ENCODE data around the gene AMBP. TPM values are rescaled to one million over a fixed set of nuclear protein-coding genes. Genes with fewer than 3 reads are reported as not detected.

The AMBP gene
- total RNA-seq, 2 donors from 2014 or later = 53.4 to 307 TPM

DNA sequence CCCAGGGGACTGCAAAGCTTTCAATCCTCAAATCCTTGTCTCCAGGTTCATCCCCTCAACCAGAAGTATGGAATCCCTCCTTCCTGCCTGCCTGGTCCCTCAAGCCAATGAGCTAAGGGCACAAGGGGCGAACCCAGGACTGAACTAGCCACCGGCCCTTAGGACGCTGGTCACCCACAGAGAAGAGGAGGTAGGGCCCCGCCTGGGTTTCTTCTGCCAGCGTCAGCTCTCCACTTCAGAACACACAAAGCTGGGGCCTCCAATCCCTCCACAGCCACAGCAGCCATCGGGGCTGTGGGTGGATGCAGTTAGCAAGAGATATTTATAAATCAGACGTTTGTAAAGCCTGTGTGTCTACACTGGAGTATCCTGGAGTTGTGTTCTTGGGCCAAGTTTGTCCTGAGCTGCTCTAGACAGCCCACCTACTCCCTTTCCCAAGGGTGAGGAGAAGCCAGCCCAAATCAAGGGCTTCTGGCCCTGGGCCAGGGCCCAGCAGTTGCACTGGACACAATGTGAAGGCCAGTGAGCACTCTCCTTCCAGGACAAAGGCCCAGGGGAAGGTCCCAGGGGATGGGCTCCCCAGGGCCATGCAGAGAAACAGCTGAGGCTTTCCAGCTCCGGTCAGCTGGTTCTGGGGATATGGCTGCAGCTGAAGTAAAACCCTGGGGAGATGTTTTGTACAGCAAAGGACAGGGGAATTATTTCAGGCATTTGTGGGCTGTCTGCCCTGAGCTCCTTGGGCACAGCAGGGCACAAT is 18.9 kb downstream of the AMBP start:
- ATAC-seq = peak; percentile 49
- peak in 1 of 4 donors; percentile 17 for DNase-seq
- 74 to 84% methylated on average over 6 to 8 of the region's 8 CpGs for WGBS, 2 donors

DNA sequence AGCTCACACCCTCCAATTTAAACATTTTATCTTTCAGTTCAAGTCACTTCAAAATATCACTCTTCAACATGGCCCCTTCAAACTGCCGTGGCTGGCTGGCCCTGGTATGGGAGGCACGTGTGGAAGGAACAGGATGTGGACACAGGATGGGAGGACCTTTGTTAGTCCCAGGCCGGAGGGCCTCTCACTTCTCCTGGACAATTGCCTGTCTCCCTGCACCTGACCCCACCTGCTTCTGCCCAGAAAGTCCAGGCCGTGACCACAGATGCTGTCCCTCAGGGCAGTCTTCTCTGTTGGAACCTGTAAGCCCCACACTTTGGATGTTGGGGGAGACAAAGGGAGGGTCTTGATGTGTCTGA is 19.4 kb downstream of the AMBP start:
- DNase-seq (peak in 1 of 4 donors; percentile 7), ATAC-seq (no peak)
- 86 to 97% methylated on average over 4 of the region's 4 CpGs for WGBS, 2 donors
- H3K9me3 ChIP-seq = no peaks in the 10 kb centered on the region
- H3K27me3 ChIP-seq = no peaks in the 10 kb centered on the region
- intact Hi-C loops (cut with DNase I) = no loop called here
- H3K36me3 ChIP-seq (replicated peaks in 1 of 2; ENCODE audit: insufficient read depth in 1 of 2, low read depth in 2 of 2) = no peaks in the 10 kb centered on the region
- H3K27ac ChIP-seq = peak overlapping the region in 1 of 4 donors; percentile 12
- H3K4me3 ChIP-seq = no peak overlapping the region
- TF ChIP-seq, protein P1, sequence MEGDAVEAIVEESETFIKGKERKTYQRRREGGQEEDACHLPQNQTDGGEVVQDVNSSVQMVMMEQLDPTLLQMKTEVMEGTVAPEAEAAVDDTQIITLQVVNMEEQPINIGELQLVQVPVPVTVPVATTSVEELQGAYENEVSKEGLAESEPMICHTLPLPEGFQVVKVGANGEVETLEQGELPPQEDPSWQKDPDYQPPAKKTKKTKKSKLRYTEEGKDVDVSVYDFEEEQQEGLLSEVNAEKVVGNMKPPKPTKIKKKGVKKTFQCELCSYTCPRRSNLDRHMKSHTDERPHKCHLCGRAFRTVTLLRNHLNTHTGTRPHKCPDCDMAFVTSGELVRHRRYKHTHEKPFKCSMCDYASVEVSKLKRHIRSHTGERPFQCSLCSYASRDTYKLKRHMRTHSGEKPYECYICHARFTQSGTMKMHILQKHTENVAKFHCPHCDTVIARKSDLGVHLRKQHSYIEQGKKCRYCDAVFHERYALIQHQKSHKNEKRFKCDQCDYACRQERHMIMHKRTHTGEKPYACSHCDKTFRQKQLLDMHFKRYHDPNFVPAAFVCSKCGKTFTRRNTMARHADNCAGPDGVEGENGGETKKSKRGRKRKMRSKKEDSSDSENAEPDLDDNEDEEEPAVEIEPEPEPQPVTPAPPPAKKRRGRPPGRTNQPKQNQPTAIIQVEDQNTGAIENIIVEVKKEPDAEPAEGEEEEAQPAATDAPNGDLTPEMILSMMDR (IDR thresholded peaks at IDR 0.05) = no peak
- no peak for TF ChIP-seq POLR2A (IDR thresholded peaks at IDR 0.05)
- H3K4me1 ChIP-seq = peaks cover 3% of the 10 kb centered on the region

More for the DNA sequence above, 18.9 kb downstream of the AMBP start:
- Histone ChIP-seq H3K4me1 (peaks cover 3% of the 10 kb centered on the region), H3K36me3 (replicated peaks in 1 of 2; ENCODE audit: insufficient read depth in 1 of 2, low read depth in 2 of 2) (no peaks in the 10 kb centered on the region), H3K27ac (peak overlapping the region in 1 of 4 donors; percentile 12), H3K9me3 (no peaks in the 10 kb centered on the region), H3K27me3 (no peaks in the 10 kb centered on the region), H3K4me3 (no peak overlapping the region)
- TF ChIP-seq, protein P1 (IDR thresholded peaks at IDR 0.05) = no peak
- TF ChIP-seq POLR2A (IDR thresholded peaks at IDR 0.05) = no peak
- intact Hi-C loops (cut with DNase I) = no loop called here

DNA sequence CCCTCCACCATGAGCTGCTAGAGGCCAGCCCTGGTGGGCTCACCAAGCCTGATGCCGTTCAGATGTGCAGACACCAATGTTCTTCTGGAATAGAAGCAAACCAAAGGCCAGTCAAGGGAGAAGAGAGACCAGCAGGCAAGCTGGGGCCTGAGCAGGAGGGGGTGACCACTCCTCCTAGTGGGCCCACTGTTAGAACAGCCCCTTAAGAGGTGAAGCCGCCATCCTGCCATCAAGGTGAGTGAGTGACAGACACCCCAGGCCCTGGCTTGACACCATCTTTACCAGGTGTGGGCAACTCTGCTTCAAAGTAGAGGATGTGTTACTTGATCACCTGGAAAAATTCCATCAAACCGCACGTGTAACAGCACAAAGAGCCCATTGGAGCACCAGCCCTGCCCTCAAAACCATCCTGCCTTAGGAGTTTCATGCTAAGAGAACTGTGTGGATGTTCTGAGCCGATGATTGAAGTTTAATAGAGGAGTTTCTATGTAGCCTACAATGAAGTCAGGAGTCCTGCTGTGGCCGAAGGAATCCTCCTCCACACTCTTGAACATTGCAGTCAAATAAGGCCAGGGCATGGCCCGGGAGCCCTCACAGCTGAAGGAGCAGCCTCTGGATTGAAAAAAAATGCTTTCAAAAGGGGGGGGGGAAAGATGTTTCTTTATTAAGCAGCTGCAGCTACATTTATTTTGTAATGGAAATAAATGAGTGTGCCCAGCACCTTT is 20.8 kb downstream of the AMBP start:
- peak in 1 of 4 donors; percentile 6 for DNase-seq
- Histone ChIP-seq H3K27me3 (no peaks in the 10 kb centered on the region), H3K36me3 (replicated peaks in 1 of 2; ENCODE audit: insufficient read depth in 1 of 2, low read depth in 2 of 2) (no peaks in the 10 kb centered on the region), H3K27ac (no peak overlapping the region), H3K9me3 (no peaks in the 10 kb centered on the region), H3K4me3 (no peak overlapping the region), H3K4me1 (peaks cover 1% of the 10 kb centered on the region)
- intact Hi-C loops (cut with DNase I) = no loop called here
- TF ChIP-seq, protein P1 (IDR thresholded peaks at IDR 0.05) = no peak
- no peak for TF ChIP-seq POLR2A (IDR thresholded peaks at IDR 0.05)
- ATAC-seq = no peak
- WGBS, 2 donors = 76 to 85% methylated on average over 7 of the region's 7 CpGs

DNA sequence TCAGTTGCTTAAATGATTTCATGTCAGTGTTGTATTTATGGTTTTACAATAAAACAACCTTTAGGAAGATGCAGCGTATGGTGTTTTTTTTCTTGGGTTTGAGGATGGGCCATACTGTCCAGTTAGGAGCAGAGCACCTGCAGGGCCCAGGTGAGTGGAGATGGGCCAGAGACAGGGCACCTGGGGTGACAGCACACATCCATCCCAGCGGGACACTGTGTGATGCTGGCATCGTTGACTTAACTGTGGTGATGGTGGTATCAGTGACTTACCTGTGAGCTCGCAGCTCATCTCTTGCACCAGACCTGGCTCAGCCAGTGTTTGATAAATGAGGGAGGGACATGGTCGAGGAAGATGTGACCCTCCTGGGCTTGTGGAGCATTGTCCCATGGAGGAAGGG is 21.6 kb downstream of the AMBP start:
- ATAC-seq (no peak), DNase-seq (peak in 1 of 4 donors; percentile 9)
- WGBS, 2 donors = 91 to 94% methylated on average over 5 of the region's 5 CpGs
- Histone ChIP-seq H3K27me3 (no peaks in the 10 kb centered on the region), H3K27ac (no peak overlapping the region), H3K4me3 (no peak overlapping the region), H3K4me1 (no peaks in the 10 kb centered on the region), H3K36me3 (replicated peaks in 1 of 2; ENCODE audit: insufficient read depth in 1 of 2, low read depth in 2 of 2) (peaks cover 0 to 2% of the 10 kb centered on the region in 2 donors), H3K9me3 (no peaks in the 10 kb centered on the region)
- intact Hi-C loops (cut with DNase I) = no loop called here
- TF ChIP-seq POLR2A (IDR thresholded peaks at IDR 0.05) = no peak
- TF ChIP-seq, protein P1 (IDR thresholded peaks at IDR 0.05) = no peak
